GM06990 (cell line): ENCODE measurements around the gene PTPRU.

Experiments
- DNase-seq: peaks from one replicate; pipeline ENCODE4 v3.0.0-alpha.2; 2011; ENCODE audit not compliant: insufficient read length; ENCODE audit errors: extremely low read depth
- H3K27me3 ChIP-seq: replicated peaks from 2 replicates; pipeline ENCODE4 v1.6.0; 2011; ENCODE audit warnings: low read length; ENCODE audit not compliant: control insufficient read depth, insufficient read depth
- H3K36me3 ChIP-seq: 2 replicates; pipeline ENCODE4 v1.5.1; 2011; ENCODE audit warnings: low read length; ENCODE audit not compliant: control insufficient read depth, insufficient read depth
- H3K4me3 ChIP-seq: replicated peaks from 2 replicates; pipeline ENCODE4 v1.5.1; 2011; ENCODE audit warnings: low read depth, mild to moderate bottlenecking, control low read depth, low read length
- TF ChIP-seq, protein P1 (sequence below): IDR thresholded peaks from 2 replicates; pipeline ENCODE4 v1.5.1; 2011; ENCODE audit warnings: low read length, control low read depth, mild to moderate bottlenecking, inconsistent platforms; ENCODE audit not compliant: insufficient read depth, poor library complexity, severe bottlenecking

The PTPRU gene

GRCh38 chr1:29346576-29346975 lies 110.3 kb downstream of the PTPRU start:
- DNase-seq = no peak
- no peaks in the 10 kb centered on the region for H3K36me3 ChIP-seq
- H3K4me3 ChIP-seq = no peak overlapping the region
- H3K27me3 ChIP-seq = no peaks in the 10 kb centered on the region; the same call in 1 of the 2 replicates
- TF ChIP-seq, protein P1, sequence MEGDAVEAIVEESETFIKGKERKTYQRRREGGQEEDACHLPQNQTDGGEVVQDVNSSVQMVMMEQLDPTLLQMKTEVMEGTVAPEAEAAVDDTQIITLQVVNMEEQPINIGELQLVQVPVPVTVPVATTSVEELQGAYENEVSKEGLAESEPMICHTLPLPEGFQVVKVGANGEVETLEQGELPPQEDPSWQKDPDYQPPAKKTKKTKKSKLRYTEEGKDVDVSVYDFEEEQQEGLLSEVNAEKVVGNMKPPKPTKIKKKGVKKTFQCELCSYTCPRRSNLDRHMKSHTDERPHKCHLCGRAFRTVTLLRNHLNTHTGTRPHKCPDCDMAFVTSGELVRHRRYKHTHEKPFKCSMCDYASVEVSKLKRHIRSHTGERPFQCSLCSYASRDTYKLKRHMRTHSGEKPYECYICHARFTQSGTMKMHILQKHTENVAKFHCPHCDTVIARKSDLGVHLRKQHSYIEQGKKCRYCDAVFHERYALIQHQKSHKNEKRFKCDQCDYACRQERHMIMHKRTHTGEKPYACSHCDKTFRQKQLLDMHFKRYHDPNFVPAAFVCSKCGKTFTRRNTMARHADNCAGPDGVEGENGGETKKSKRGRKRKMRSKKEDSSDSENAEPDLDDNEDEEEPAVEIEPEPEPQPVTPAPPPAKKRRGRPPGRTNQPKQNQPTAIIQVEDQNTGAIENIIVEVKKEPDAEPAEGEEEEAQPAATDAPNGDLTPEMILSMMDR = no peak

GRCh38 chr1:29349871-29350491 lies 113.7 kb downstream of the PTPRU start:
- Histone ChIP-seq H3K36me3 (no peaks in the 10 kb centered on the region), H3K27me3 (no peaks in the 10 kb centered on the region; the same call in 1 of the 2 replicates), H3K4me3 (no peak overlapping the region)
- TF ChIP-seq, protein P1 = no peak
- DNase-seq = no peak

DNA sequence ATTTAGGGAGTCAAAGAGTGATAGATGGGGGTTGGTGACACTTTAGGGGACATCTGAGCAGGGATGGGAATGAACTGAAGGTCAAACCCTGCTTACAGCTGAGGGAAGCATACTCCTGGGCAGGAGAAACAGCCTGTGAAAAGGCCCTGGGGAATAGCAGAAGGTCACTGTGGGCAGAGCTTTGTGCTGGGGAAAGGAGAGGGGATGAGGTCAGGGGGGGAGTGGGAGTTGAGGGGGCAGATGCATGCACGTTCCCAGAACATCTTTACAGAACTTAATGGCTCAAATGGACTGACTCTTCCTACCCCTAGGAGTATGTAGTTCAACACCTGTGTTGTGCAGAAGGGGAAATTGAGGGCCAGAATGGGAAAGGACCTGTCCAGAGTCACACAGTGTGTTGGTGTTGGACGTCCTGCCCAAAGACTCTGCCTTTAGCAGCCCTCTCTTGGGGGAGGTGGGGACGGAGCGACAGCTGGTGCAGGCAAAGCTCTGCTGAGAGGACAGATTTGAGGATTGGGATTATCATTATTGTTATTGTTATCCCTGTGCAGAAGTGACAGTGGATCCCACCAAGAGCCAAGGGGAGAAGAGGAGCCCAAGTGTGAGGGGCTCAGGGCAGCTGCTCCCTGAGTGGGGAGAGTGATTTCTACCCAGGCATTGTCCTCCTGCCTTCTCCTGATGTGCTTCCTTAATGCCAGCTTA lies 116.5 kb downstream of the PTPRU start:
- no peaks in the 10 kb centered on the region; the same call in 1 of the 2 replicates for H3K27me3 ChIP-seq
- TF ChIP-seq, protein P1 = no peak
- H3K36me3 ChIP-seq = no peaks in the 10 kb centered on the region
- no peak for DNase-seq
- no peak overlapping the region for H3K4me3 ChIP-seq

- Histone ChIP-seq H3K36me3 (no peaks in the 10 kb centered on the region), H3K4me3 (no peak overlapping the region), H3K27me3 (no peaks in the 10 kb centered on the region; the same call in 1 of the 2 replicates)
- DNase-seq = no peak
- TF ChIP-seq, protein P1 = no peak
Observed at GRCh38 chr1:29354511-29355098, 118.3 kb downstream of the PTPRU start.

- H3K27me3 ChIP-seq = no peaks in the 10 kb centered on the region; the same call in 1 of the 2 replicates
- DNase-seq = no peak
Observed at GRCh38 chr1:29355375-29355774, 119.1 kb downstream of the PTPRU start.

More at GRCh38 chr1:29355375-29355774, 119.1 kb downstream of the PTPRU start:
- TF ChIP-seq, protein P1 = no peak
- Histone ChIP-seq H3K36me3 (no peaks in the 10 kb centered on the region), H3K4me3 (no peak overlapping the region)
